ENCODE measurements around the gene MRPL14. TPM values are rescaled to one million over a fixed set of nuclear protein-coding genes. Genes with fewer than 3 reads are reported as not detected.

The MRPL14 gene
- total RNA-seq, 1 donor from 2014 or later: 36.1 TPM

DNA sequence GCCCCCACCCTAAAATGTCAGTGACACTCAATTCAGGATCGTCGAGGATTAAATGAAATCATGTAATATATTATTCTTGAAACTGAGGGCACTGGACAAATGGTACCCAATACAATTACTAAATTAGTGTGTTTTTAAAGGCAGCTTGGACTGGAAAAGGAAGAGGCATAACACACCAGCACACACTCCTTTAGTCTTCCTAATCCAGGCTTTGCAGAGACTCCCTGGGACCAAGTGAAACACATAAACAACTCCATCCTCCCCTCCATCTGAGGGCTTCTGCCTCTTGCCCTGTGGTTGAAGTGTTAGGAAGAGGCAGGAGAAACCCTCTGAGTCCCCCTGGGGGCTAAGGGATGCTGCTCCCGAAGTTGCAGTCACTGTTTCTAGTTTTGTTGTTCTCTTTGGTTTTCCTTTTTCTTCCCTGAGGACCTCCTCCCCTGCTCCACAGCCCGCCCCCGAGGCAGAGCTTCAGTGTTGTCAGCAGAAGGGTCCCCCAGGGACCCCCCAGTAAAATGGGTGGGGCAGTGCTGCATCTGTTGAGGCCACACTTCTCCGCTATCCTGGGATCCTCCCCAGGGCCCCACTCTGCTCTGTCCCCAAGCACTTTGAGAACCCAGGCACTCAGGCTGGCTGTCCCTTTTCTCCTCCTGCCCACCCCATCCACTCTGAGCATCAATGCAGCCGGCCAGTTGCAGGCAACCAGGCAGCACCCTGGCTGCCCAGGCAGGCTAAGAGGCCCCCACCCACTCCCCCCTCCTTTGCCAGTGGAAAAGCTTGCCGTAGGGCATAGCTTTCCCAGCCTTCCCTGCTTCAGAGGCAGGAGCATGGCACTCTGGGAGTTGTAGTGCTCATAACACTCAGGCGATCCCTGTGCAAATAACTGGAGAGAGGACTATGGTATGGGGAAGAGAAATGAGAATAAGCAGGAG lies 6.0 kb upstream of the MRPL14 start:
- TF ChIP-seq POLR2A (IDR thresholded peaks at IDR 0.05): no peak
- peak in 1 of 2 donors; percentile 51 for TF ChIP-seq POLR2AphosphoS5 (IDR thresholded peaks at IDR 0.05; ENCODE audit: insufficient read depth in 1 of 2, low read depth in 1 of 2)
- Histone ChIP-seq H3K27me3 (no peaks in the 10 kb centered on the region), H3K4me3 (peak overlapping the region; percentile 12 to 17), H3K4me1 (peaks cover 43% of the 10 kb centered on the region), H3K9me3 (no peaks in the 10 kb centered on the region), H3K27ac (peak overlapping the region; percentile 54), H3K36me3 (peaks cover 0 to 15% of the 10 kb centered on the region in 2 donors)
- intact Hi-C loops (cut with DNase I): no loop called here
- DNase-seq (ENCODE audit: extremely low spot score in 2 of 2): no peak

GRCh38 chr6:44132476-44132875 lies 5.2 kb upstream of the MRPL14 start:
- no peaks in the 10 kb centered on the region for H3K9me3 ChIP-seq
- H3K4me3 ChIP-seq: no peak overlapping the region
- no peaks in the 10 kb centered on the region for H3K27me3 ChIP-seq
- no peak for DNase-seq (ENCODE audit: extremely low spot score in 2 of 2)
- peaks cover 45% of the 10 kb centered on the region for H3K4me1 ChIP-seq
- H3K27ac ChIP-seq: peak overlapping the region; percentile 54
- TF ChIP-seq POLR2AphosphoS5 (IDR thresholded peaks at IDR 0.05; ENCODE audit: insufficient read depth in 1 of 2, low read depth in 1 of 2): no peak
- TF ChIP-seq, protein P1, sequence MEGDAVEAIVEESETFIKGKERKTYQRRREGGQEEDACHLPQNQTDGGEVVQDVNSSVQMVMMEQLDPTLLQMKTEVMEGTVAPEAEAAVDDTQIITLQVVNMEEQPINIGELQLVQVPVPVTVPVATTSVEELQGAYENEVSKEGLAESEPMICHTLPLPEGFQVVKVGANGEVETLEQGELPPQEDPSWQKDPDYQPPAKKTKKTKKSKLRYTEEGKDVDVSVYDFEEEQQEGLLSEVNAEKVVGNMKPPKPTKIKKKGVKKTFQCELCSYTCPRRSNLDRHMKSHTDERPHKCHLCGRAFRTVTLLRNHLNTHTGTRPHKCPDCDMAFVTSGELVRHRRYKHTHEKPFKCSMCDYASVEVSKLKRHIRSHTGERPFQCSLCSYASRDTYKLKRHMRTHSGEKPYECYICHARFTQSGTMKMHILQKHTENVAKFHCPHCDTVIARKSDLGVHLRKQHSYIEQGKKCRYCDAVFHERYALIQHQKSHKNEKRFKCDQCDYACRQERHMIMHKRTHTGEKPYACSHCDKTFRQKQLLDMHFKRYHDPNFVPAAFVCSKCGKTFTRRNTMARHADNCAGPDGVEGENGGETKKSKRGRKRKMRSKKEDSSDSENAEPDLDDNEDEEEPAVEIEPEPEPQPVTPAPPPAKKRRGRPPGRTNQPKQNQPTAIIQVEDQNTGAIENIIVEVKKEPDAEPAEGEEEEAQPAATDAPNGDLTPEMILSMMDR (IDR thresholded peaks at IDR 0.05): no peak
- TF ChIP-seq POLR2A (IDR thresholded peaks at IDR 0.05): no peak
- H3K36me3 ChIP-seq: peaks cover 0 to 12% of the 10 kb centered on the region in 2 donors
- intact Hi-C loops (cut with DNase I): no loop called here

DNA sequence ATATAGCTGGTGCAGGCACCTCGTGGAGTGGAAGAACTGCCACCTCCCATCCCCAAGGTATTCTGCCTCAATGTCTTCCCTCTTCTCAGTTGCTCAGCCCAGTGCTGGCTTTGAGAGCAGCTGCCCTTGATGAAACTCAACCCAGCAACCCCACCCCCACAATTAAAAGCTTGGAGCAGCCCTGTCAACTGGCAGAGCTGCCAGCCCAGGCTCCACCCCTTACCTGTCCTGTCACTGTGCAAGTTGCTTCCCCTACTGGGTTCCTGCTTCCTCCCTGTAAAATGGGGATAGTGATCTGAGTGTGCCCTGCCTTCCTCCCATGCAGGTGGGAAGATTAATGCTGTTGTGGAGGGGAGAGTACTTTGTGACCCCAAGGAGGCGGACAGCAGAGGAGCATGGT lies 4.6 kb upstream of the MRPL14 start:
- TF ChIP-seq, protein P1 (IDR thresholded peaks at IDR 0.05): no peak
- TF ChIP-seq POLR2A (IDR thresholded peaks at IDR 0.05): no peak
- TF ChIP-seq POLR2AphosphoS5 (IDR thresholded peaks at IDR 0.05; ENCODE audit: insufficient read depth in 1 of 2, low read depth in 1 of 2): no peak
- intact Hi-C loops (cut with DNase I): no loop called here
- DNase-seq (ENCODE audit: extremely low spot score in 2 of 2): no peak
- H3K9me3 ChIP-seq: no peaks in the 10 kb centered on the region
- no peaks in the 10 kb centered on the region for H3K27me3 ChIP-seq
- H3K4me1 ChIP-seq: peaks cover 45% of the 10 kb centered on the region
- no peak overlapping the region for H3K27ac ChIP-seq
- no peak overlapping the region for H3K4me3 ChIP-seq
- peaks cover 0 to 12% of the 10 kb centered on the region in 2 donors for H3K36me3 ChIP-seq

- Histone ChIP-seq H3K27me3 (no peaks in the 10 kb centered on the region), H3K27ac (no peak overlapping the region), H3K36me3 (peaks cover 0 to 3% of the 10 kb centered on the region in 2 donors), H3K4me3 (no peak overlapping the region), H3K4me1 (peaks cover 63% of the 10 kb centered on the region), H3K9me3 (no peaks in the 10 kb centered on the region)
- no peak for DNase-seq (ENCODE audit: extremely low spot score in 2 of 2)
- intact Hi-C loops (cut with DNase I): no loop called here
- TF ChIP-seq POLR2AphosphoS5 (IDR thresholded peaks at IDR 0.05; ENCODE audit: insufficient read depth in 1 of 2, low read depth in 1 of 2) (no peak), POLR2A (IDR thresholded peaks at IDR 0.05) (no peak)
- TF ChIP-seq, protein P1 (IDR thresholded peaks at IDR 0.05): no peak
Measured at GRCh38 chr6:44129841-44130322, 2.6 kb upstream of the MRPL14 start.

DNA sequence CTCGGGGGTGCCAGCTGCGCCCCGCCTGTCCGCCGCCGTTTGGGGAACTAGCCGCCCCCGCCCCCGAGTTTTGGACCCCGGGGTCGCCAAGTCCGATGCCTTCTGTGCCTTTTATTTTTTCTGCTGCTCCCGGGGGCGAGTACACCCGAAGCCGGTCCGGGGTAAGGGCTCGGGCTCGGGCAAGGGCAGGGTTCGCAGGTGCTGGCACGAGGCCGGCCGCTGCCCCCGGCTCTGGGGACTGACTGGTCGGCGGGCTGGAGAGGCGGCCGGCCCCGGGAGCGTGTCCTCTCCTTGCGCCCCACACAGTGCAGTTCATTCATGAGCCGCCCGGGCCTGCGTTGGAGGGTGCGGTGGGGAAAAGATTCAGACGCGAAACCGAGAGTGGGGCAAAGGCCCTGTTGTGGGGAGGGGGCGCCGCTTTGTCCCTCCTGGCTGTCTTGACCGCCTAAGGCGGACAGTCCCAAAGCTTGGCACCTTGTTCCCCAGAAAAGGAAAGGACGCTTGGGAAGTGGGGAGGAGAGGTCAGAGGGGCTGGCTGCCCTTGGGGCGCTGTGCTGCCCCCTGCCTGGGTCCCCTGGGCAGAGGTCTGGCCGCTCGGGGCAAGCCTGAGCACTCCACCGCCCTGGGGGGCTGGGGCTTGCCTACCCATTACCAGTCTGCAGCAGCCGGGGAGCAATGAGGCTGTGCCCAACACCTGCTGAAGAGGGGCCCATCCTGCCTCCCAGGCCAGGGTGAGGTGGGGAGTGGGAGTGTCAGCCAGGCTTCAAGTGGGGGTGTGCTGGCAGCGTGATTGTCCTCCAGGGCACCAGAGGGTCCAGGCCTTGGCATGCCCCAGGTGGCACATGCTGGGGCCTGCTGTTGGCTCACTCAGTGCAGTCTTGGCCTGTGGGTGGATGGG lies 1.0 kb upstream of the MRPL14 start:
- Histone ChIP-seq H3K27me3 (no peaks in the 10 kb centered on the region), H3K9me3 (no peaks in the 10 kb centered on the region), H3K36me3 (no peaks in the 10 kb centered on the region), H3K4me1 (peaks cover 74% of the 10 kb centered on the region), H3K27ac (peak overlapping the region; percentile 88), H3K4me3 (peak overlapping the region; percentile 78 to 98)
- intact Hi-C loops (cut with DNase I): no loop called here
- DNase-seq (ENCODE audit: extremely low spot score in 2 of 2): no peak
- TF ChIP-seq POLR2AphosphoS5 (IDR thresholded peaks at IDR 0.05; ENCODE audit: insufficient read depth in 1 of 2, low read depth in 1 of 2) (no peak), POLR2A (IDR thresholded peaks at IDR 0.05) (no peak)
- TF ChIP-seq, protein P1 (IDR thresholded peaks at IDR 0.05): no peak
